Measurements from ENCODE around the gene LGALSL.

DNA sequence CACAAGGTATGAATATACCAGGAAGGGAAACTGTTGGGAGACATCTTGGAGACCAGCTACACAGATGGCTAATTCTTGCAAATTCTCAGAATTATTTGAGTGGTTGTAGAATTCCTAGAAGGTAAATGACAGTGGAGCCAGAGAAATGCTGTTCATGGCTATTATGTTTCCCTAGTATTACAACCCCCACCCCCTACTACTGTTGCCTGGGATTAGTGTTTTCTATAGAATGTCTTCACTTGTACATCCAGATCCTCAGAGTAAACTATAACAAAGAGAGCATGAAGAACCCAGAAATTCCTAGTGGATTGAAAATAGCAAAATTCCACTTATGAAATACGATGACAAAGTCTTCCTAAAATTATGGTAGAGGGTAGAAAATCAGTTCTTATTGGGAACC is 15.3 kb downstream of the LGALSL start:
- TF ChIP-seq POLR2AphosphoS5 (IDR thresholded peaks at IDR 0.05) = no peak
- TF ChIP-seq, protein P1, sequence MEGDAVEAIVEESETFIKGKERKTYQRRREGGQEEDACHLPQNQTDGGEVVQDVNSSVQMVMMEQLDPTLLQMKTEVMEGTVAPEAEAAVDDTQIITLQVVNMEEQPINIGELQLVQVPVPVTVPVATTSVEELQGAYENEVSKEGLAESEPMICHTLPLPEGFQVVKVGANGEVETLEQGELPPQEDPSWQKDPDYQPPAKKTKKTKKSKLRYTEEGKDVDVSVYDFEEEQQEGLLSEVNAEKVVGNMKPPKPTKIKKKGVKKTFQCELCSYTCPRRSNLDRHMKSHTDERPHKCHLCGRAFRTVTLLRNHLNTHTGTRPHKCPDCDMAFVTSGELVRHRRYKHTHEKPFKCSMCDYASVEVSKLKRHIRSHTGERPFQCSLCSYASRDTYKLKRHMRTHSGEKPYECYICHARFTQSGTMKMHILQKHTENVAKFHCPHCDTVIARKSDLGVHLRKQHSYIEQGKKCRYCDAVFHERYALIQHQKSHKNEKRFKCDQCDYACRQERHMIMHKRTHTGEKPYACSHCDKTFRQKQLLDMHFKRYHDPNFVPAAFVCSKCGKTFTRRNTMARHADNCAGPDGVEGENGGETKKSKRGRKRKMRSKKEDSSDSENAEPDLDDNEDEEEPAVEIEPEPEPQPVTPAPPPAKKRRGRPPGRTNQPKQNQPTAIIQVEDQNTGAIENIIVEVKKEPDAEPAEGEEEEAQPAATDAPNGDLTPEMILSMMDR (IDR thresholded peaks at IDR 0.05) = no peak
